ENCODE results near the gene FKBP5. TPM values are rescaled to one million over a fixed set of nuclear protein-coding genes. Genes with fewer than 3 reads are reported as not detected.

FKBP5 gene
- total and polyA plus RNA-seq, 2 of the 4 experiments (the other 2 are of a cell fraction): 6.8 to 7.0 TPM

DNA sequence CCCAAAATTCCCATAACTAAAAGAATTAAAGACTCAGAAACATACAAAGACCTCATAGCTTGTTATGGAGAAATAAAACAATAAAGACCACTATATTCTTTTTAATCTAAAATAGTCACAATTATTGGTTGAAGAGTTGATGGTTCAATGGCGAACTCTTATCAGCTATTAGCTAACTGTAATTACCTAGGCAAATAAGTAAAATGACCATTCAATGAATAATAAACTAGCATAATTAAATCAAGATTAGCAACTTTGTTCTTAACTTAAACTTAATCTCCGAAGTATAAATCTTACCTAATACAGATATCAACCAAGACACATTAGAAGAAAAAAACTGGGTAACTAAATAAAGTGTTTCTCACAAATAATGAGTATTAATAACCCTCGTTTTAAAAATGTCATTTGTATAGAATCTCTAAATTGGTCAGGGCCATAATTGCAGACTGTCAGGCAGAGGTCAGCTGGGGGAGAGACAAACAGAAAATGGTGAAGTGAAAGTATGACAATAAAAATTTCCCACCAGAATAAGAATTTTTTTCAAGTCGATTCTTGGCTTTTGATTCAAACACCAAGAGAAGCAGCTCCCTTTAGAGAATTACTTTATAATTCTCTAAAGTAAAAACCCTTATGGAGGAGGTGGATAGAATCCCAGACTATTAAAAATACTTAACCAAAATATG lies 1.7 kb downstream of the FKBP5 start:
- H2AK5ac ChIP-seq (ENCODE audit: low read depth, low read length): no peak overlapping the region
- peaks cover 2% of the 10 kb centered on the region; the same call in 1 of the 2 replicates for H3K9me1 ChIP-seq (ENCODE audit: insufficient read depth, low read length)
- TF ChIP-seq RCOR1 (IDR thresholded peaks at IDR 0.05; ENCODE audit: insufficient replicate concordance, low read length) (no peak), USF2 (IDR thresholded peaks at IDR 0.05; ENCODE audit: low read depth, low read length) (no peak)
- TF ChIP-seq, protein P1, sequence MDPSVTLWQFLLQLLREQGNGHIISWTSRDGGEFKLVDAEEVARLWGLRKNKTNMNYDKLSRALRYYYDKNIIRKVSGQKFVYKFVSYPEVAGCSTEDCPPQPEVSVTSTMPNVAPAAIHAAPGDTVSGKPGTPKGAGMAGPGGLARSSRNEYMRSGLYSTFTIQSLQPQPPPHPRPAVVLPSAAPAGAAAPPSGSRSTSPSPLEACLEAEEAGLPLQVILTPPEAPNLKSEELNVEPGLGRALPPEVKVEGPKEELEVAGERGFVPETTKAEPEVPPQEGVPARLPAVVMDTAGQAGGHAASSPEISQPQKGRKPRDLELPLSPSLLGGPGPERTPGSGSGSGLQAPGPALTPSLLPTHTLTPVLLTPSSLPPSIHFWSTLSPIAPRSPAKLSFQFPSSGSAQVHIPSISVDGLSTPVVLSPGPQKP (IDR thresholded peaks at IDR 0.05; ENCODE audit: borderline replicate concordance, low read depth, low read length): no peak
- no peak overlapping the region for H2BK120ac ChIP-seq (ENCODE audit: low read depth, low read length)
- H3K4me1 ChIP-seq (ENCODE audit: control insufficient read depth, insufficient read depth, low read length): peaks cover 2% of the 10 kb centered on the region; the same call in 1 of the 2 replicates
- no peak overlapping the region for H3K4ac ChIP-seq (ENCODE audit: low read depth, low read length)
- no peaks in the 10 kb centered on the region for H3K9me3 ChIP-seq (ENCODE audit: control insufficient read depth, insufficient read depth, low read length)
- H4K91ac ChIP-seq (ENCODE audit: insufficient read depth, low read depth, low read length): no peak overlapping the region
- H3K27ac ChIP-seq (ENCODE audit: insufficient read depth, low read length): no peak overlapping the region
- DNase-seq: no peak
- ChIA-PET POLR2A (ENCODE audit: unreplicated experiment) (no interaction called here), CTCF (interaction anchor here (0.9 to 1.3 kb wide), 3 partner anchors 41 to 165 kb away, joined by 3 to 6 read pairs (median 3); no protein-coding TSS in a partner anchor)
- no CpG with 5 or more reads among the region's 4 CpGs for WGBS, 2 experiments (ENCODE audit: extremely low coverage in 2 of 2, insufficient read length in 1 of 2)
- no peak overlapping the region for H2BK20ac ChIP-seq (ENCODE audit: low read depth, low read length)
- no peak overlapping the region for H4K5ac ChIP-seq (ENCODE audit: low read depth, low read length)
- H3K4me2 ChIP-seq (ENCODE audit: low read depth, low read length): peak overlapping the region; percentile 92; the same call in 1 of the 2 replicates
- H3K4me3 ChIP-seq (ENCODE audit: insufficient read depth, low read depth, low read length): peak overlapping the region; percentile 59
- H3K23ac ChIP-seq (ENCODE audit: low read depth, low read length): peak overlapping the region; percentile 84; the same call in 1 of the 2 replicates
- in situ Hi-C loops (cut with MboI; ENCODE audit: low sequenced_read_pairs) (no loop called here), intact Hi-C loops (cut with micrococcal nuclease) (no loop called here), dilution Hi-C loops (cut with HindIII; ENCODE audit: low sequenced_read_pairs, unreplicated experiment) (no loop called here)
- H4K20me1 ChIP-seq (ENCODE audit: insufficient read depth, low read length): peaks cover 5% of the 10 kb centered on the region; the same call in 1 of the 2 replicates
- no peak overlapping the region for H2AFZ ChIP-seq (replicated peaks; ENCODE audit: low read length, poor library complexity)
- no peaks in the 10 kb centered on the region for H3K36me3 ChIP-seq (ENCODE audit: control insufficient read depth, insufficient read depth, low read length)
- no peak overlapping the region for H3K18ac ChIP-seq (ENCODE audit: low read depth, low read length)
- peaks cover 3 to 6% of the 10 kb centered on the region in 2 experiments; a peak in 2 of 4 replicates for H3K79me1 ChIP-seq (ENCODE audit: low read depth in 1 of 2, low read length in 2 of 2)
- H2BK5ac ChIP-seq (ENCODE audit: low read depth, low read length, poor library complexity, severe bottlenecking): no peak overlapping the region
- no peaks in the 10 kb centered on the region for H3K27me3 ChIP-seq (ENCODE audit: control insufficient read depth, insufficient read depth, low read length)
- no peak overlapping the region for H3K56ac ChIP-seq (ENCODE audit: extremely low read depth, insufficient read depth, low read length)
- no peak overlapping the region for H2AK9ac ChIP-seq (replicated peaks; ENCODE audit: low read depth, low read length, poor library complexity)
- no peak overlapping the region for H4K8ac ChIP-seq (ENCODE audit: low read depth in 2 of 2, low read length in 2 of 2)
- H2BK15ac ChIP-seq (ENCODE audit: low read depth, low read length): no peak overlapping the region
- no peak overlapping the region for H3K9ac ChIP-seq (ENCODE audit: low read depth, low read length)
- BruUV-seq (replicated peaks): no TSS peak
- ATAC-seq (ENCODE audit: low read depth): no peak
- H3K14ac ChIP-seq (replicated peaks; ENCODE audit: low read depth, low read length): no peak overlapping the region
